HG03571 (cell line): ENCODE data around the gene ZNF462.
"Not testable (repeated sequence)": the region's sequence is repeated elsewhere in the genome, so short reads cannot be mapped to it uniquely, and the experiment has no call there.

ENCODE experiments used
- ATAC-seq: cut with Tn5 transposase; IDR thresholded peaks from one replicate; pipeline ENCODE4 v1.9.1; 2021; ENCODE audit not compliant: unreplicated experiment

The ZNF462 gene

GRCh38 chr9:106886111-106887046, 23.4 kb downstream of the ZNF462 start:
- ATAC-seq = no peak

- no peak for ATAC-seq
These were observed 24.1 kb downstream of the ZNF462 start for GRCh38 chr9:106887066-106887465.

GRCh38 chr9:106889061-106889590, 26.2 kb downstream of the ZNF462 start:
- no peak for ATAC-seq

GRCh38 chr9:106890608-106891007, 27.6 kb downstream of the ZNF462 start:
- ATAC-seq = no peak

DNA sequence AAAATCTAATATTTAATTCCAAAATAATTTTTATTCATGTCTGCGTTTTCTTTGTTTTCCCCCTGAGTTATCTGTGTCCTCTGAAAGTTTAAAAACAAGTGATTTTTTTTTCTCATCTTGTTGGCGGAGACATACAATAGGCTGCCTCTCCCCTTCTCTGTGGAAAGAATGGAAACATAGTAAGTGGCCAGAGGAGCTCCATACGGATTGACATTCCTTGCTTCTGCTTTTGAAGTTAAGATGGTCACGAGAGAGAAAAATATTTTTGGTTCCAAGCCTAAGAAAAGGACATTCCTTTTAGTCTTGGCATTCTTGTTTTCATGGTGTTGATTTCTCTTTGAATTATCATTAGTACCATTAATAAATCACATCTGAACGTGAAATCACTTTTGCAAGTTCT, 28.3 kb downstream of the ZNF462 start:
- no peak for ATAC-seq

- ATAC-seq = no peak
These were observed 29.7 kb downstream of the ZNF462 start for GRCh38 chr9:106892632-106893031.

DNA sequence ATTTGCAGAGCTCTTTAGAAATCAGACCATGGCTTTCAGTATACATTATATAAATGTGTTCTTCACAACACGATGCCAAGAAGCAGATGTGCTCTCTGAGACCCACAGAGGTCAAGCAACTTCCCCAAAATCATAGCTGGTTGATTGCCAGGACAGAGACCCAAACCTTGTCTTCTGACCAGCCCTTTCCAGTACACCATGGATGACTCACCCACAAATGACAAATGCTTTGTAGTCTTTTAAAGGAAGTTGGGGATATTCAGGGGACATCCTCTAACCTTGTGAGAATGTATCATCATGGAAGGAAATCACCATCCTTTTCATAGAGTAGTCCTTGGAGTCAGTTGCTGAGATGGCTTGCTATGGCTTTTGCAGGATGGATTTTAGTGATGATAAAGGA, 30.1 kb downstream of the ZNF462 start:
- no peak for ATAC-seq

DNA sequence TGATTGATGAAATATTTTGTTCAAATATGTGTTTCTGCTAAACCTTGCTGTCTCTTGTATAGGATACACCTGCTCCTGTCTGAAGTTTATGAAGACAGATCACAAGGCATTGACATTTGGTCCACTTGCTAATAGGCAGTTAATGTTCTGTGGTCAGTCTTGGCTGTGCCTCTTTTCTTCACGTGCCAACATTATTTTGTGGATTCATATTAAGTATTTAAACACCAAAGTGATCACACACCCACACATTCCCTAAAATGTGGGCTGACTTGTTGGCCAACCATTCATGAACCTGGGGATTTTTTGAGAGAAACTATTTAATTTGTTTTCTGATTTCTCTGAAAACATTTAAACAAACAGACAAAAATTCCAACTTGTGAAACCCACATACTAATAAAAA, 33.7 kb downstream of the ZNF462 start:
- ATAC-seq = no peak

GRCh38 chr9:106897236-106897635, 34.3 kb downstream of the ZNF462 start:
- ATAC-seq = no peak

DNA sequence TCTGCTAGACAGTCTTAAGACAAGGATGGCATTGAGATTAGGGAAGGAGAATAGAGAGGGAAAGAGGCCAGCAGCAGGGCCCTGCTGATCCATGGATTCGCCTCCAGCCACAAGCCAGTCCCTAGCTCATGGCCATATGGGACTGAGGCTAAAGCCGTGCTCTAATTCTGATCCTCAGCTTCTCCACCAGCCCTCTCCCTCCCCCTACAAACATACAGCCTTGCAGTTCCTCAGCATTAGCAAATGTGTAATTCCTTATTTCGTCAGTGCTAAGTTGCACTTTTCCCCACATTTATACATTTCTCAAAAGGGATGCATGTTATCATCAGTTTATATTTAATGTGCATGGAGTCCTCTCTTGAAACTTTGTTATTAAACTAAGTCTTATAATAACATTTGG, 34.8 kb downstream of the ZNF462 start:
- ATAC-seq = no peak

GRCh38 chr9:106900523-106900922, 37.6 kb downstream of the ZNF462 start:
- not testable (repeated sequence) for ATAC-seq

DNA sequence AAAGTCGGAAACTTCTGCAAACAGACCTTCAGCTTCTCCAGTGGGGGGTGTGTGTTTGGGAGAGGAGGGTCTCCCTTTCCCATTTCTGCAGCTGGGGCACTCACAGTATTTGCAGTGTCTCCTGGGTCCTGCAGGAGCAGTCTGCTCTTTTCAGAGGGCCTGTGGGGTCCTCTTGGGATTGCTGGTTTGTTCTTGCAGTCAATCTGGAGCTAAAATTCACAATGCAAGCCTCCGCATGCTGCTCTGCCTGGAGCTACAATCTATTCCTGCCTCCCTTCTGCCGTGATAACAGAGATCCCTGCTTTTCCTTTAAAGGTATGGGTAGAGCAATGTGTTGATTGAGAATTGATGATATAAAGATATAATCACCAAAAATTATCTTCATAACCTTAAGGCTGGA, 43.2 kb downstream of the ZNF462 start:
- no peak for ATAC-seq

- ATAC-seq = no peak
These were observed 49.0 kb downstream of the ZNF462 start for GRCh38 chr9:106911951-106912350.

- ATAC-seq = no peak
These were observed 50.3 kb downstream of the ZNF462 start for GRCh38 chr9:106913276-106913675.

DNA sequence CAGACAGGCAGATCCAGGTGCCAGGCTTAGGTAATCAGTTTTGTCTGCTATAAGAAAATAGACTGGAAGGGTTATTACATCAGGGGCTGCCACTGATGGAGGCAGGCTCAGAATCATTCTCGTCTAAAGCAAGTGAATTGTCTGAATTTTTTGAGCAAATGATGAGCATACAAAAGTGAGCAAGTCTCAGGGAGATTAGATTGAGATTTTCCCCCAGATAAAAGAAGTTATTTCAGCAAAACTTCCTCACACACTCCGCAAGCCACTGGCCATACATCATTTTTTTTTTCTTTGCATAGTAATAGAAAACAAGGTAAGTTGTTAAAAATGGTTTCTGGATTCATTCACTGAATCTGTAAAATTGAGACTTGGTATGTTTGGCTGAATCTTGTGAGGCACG, 52.9 kb downstream of the ZNF462 start:
- ATAC-seq = no peak

- ATAC-seq = no peak
These were observed 53.7 kb downstream of the ZNF462 start for GRCh38 chr9:106916466-106917235.

DNA sequence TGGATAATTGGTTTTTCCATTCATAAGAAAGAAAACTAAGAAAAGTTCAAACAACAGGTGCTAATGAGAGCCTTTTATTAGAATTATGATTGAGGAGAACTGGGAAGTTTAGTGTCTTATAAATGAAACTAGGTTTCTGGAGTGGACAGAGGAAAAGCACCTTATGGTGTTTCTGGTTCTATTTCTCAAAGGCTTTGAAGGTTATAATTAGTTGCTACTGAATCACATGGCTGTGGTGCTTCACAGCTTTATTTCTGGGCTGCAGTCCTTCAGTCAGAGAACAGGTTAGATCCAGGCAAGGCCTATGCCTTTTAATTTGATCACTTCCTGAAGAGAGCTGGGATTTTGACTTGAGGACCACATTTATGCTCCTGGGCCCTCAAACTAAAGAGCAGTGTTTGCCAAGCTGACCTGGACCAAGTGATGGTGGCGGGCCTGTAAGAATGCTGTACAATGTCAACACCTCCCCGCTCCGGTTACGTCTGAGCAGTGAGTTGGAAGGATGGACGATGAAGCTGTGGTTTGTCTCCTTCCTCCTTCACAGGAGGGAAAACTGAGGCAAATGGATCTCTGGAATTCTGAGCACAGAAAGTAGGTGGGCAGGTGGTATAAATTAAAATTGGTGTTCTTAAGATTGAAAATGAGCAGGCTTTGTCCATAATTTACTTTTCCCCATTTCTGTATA, 56.0 kb downstream of the ZNF462 start:
- no peak for ATAC-seq

DNA sequence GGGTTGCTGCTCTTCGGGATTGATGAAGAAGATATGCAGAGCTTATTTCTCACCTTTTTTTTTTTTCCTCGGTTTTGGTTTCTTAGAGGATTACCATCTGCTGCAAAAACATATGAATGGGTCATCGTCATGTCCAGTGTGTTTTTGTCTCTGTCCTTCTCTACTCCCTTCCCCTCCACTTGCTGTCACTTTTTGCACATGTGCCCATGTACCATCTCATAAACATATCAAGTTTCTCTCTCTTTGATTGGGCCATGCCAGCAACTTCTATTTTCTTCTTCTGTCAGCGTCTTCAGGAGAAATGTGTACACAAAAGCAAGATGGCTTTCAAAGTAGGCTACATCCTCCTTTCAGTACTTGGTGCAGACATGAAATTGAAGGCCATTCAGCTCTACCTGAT, 57.1 kb downstream of the ZNF462 start:
- no peak for ATAC-seq

GRCh38 chr9:106920701-106921283, 57.8 kb downstream of the ZNF462 start:
- no peak for ATAC-seq

GRCh38 chr9:106921341-106921899, 58.5 kb downstream of the ZNF462 start:
- no peak for ATAC-seq

- ATAC-seq = no peak
These were observed 59.1 kb downstream of the ZNF462 start for GRCh38 chr9:106922026-106922425.
